IMR-90 (cell line): ENCODE data around the gene HLX. TPM values are rescaled to one million over a fixed set of nuclear protein-coding genes. Genes with fewer than 3 reads are reported as not detected.

Source experiments
- ATAC-seq: fragments of 200-7000 bp; cut with Tn5 transposase; 2 replicates; pipeline ENCODE4 v1.9.1; 2020; ENCODE audit warnings: low read depth, mild to moderate bottlenecking, moderate library complexity
- BruUV-seq: library from RNA; stranded (reverse); fragments of 400-500 nt; replicated peaks from 2 replicates; lab custom pipeline; 2021; lab: Mats Ljungman, UMichigan
- CTCF ChIA-PET: fragments of 300-600 bp; formaldehyde crosslinking; extraction: SDS; loops from one replicate; lab custom pipeline; 2021; ENCODE audit warnings: antibody characterized with exemption; lab: Yijun Ruan, JAX
- POLR2A ChIA-PET: fragments of 300-600 bp; sonication (Branson Sonifier 250); formaldehyde crosslinking; loops from one replicate; lab custom pipeline; 2022; ENCODE audit warnings: antibody characterized with exemption; ENCODE audit not compliant: unreplicated experiment; lab: Charles Lee
- DNase-seq: peaks from one replicate; pipeline ENCODE4 v3.0.0; 2013
- H2AFZ ChIP-seq: replicated peaks from 2 replicates; pipeline ENCODE3; 2013; ENCODE audit warnings: low read length, mild to moderate bottlenecking; ENCODE audit not compliant: poor library complexity
- H2AK5ac ChIP-seq: 2 replicates; pipeline ENCODE4 v1.6.1; 2013; ENCODE audit warnings: low read depth, low read length, inconsistent platforms
- H2AK9ac ChIP-seq: replicated peaks from 2 replicates; pipeline ENCODE3; 2013; ENCODE audit warnings: mild to moderate bottlenecking, low read depth, low read length, moderate library complexity; ENCODE audit not compliant: poor library complexity
- H2BK120ac ChIP-seq: 2 replicates; pipeline ENCODE4 v1.6.1; 2013; ENCODE audit warnings: low read depth, low read length, inconsistent platforms
- H2BK15ac ChIP-seq: 3 replicates; pipeline ENCODE4 v1.6.1; 2013; ENCODE audit warnings: low read depth, low read length, inconsistent platforms
- H2BK20ac ChIP-seq: 2 replicates; pipeline ENCODE4 v1.6.1; 2013; ENCODE audit warnings: low read depth, mild to moderate bottlenecking, inconsistent platforms, low read length, moderate library complexity
- H2BK5ac ChIP-seq: 2 replicates; pipeline ENCODE4 v1.6.1; 2013; ENCODE audit warnings: mild to moderate bottlenecking, low read depth, low read length, inconsistent platforms; ENCODE audit not compliant: poor library complexity, severe bottlenecking
- H3K14ac ChIP-seq: replicated peaks from 2 replicates; pipeline ENCODE4 v1.6.1; 2013; ENCODE audit warnings: low read depth, low read length, inconsistent platforms
- H3K18ac ChIP-seq: 2 replicates; pipeline ENCODE4 v1.6.1; 2013; ENCODE audit warnings: low read depth, low read length, control low read depth
- H3K23ac ChIP-seq: 2 replicates; pipeline ENCODE4 v1.6.1; 2013; ENCODE audit warnings: low read depth, low read length, inconsistent platforms
- H3K27ac ChIP-seq: 2 replicates; pipeline ENCODE4 v1.5.1; 2013; ENCODE audit warnings: mild to moderate bottlenecking, control low read depth, low read length; ENCODE audit not compliant: insufficient read depth
- H3K27me3 ChIP-seq: 2 replicates; pipeline ENCODE4 v1.6.1; 2013; ENCODE audit warnings: low read length; ENCODE audit not compliant: control insufficient read depth, insufficient read depth
- H3K36me3 ChIP-seq: 2 replicates; pipeline ENCODE4 v1.6.1; 2013; ENCODE audit warnings: low read length, mixed read lengths; ENCODE audit not compliant: control insufficient read depth, insufficient read depth
- H3K4ac ChIP-seq: 2 replicates; pipeline ENCODE4 v1.6.1; 2013; ENCODE audit warnings: low read depth, low read length, inconsistent platforms
- H3K4me1 ChIP-seq: 2 replicates; pipeline ENCODE4 v1.6.1; 2013; ENCODE audit warnings: low read length, mixed read lengths; ENCODE audit not compliant: control insufficient read depth, insufficient read depth
- H3K4me2 ChIP-seq: 2 replicates; pipeline ENCODE4 v1.6.1; 2013; ENCODE audit warnings: low read depth, mild to moderate bottlenecking, control low read depth, low read length, moderate library complexity
- H3K4me3 ChIP-seq: 2 replicates; pipeline ENCODE4 v1.5.1; 2013; ENCODE audit warnings: low read depth, mild to moderate bottlenecking, control low read depth, low read length, moderate library complexity; ENCODE audit not compliant: insufficient read depth
- H3K56ac ChIP-seq: 2 replicates; pipeline ENCODE4 v1.6.1; 2013; ENCODE audit warnings: low read length, inconsistent platforms; ENCODE audit not compliant: insufficient read depth; ENCODE audit errors: extremely low read depth
- H3K79me1 ChIP-seq, 2 experiments: 2 replicates each; pipeline ENCODE4 v1.6.1; 2013; ENCODE audit warnings: low read length in 2 of 2, inconsistent platforms in 1 of 2, low read depth in 1 of 2
- H3K9ac ChIP-seq: 2 replicates; pipeline ENCODE4 v1.6.1; 2013; ENCODE audit warnings: low read depth, low read length, control low read depth
- H3K9me1 ChIP-seq: 2 replicates; pipeline ENCODE4 v1.6.1; 2013; ENCODE audit warnings: low read length, inconsistent platforms; ENCODE audit not compliant: insufficient read depth
- H3K9me3 ChIP-seq: 2 replicates; pipeline ENCODE4 v1.6.1; 2013; ENCODE audit warnings: low read length; ENCODE audit not compliant: control insufficient read depth, insufficient read depth
- H4K20me1 ChIP-seq: 2 replicates; pipeline ENCODE4 v1.6.1; 2013; ENCODE audit warnings: low read length, inconsistent platforms; ENCODE audit not compliant: insufficient read depth
- H4K5ac ChIP-seq: 2 replicates; pipeline ENCODE4 v1.6.1; 2013; ENCODE audit warnings: mild to moderate bottlenecking, low read depth, low read length, control low read depth
- H4K8ac ChIP-seq, 2 experiments: 2 replicates each; pipeline ENCODE4 v1.6.1; 2013; ENCODE audit warnings: low read depth in 2 of 2, low read length in 2 of 2, control low read depth in 1 of 2, inconsistent platforms in 1 of 2
- H4K91ac ChIP-seq: 2 replicates; pipeline ENCODE4 v1.6.1; 2013; ENCODE audit warnings: low read depth, low read length, inconsistent platforms; ENCODE audit not compliant: insufficient read depth
- MAZ ChIP-seq: IDR thresholded peaks from 2 replicates; pipeline ENCODE4 v1.6.1; 2012; ENCODE audit warnings: low read depth, mild to moderate bottlenecking, low read length, improper control_type of control experiment, moderate library complexity, borderline replicate concordance
- POLR2A ChIP-seq: IDR thresholded peaks from 2 replicates; pipeline ENCODE4 v1.6.1; 2012; ENCODE audit warnings: mild to moderate bottlenecking, low read depth, low read length
- RAD21 ChIP-seq: IDR thresholded peaks from 2 replicates; pipeline ENCODE4 v1.6.1; 2012; ENCODE audit warnings: low read length, improper control_type of control experiment
- WGBS, 2 experiments: methylation state at CpG; one replicate each; pipeline versions ENCODE4 v1.1.5 to v1.1.7; 2013; ENCODE audit warnings: missing lambda C conversion rate in 2 of 2; ENCODE audit not compliant: insufficient read length in 1 of 2; ENCODE audit errors: extremely low coverage in 2 of 2; 5-methylcytosine and 5-hydroxymethylcytosine counted together
- dilution Hi-C: fragments of 300-500 bp; cut with HindIII; formaldehyde crosslinking; loops from one replicate; pipeline ENCODE4 v1.14.3; 2018; ENCODE audit warnings: low sequenced_read_pairs; ENCODE audit not compliant: unreplicated experiment
- in situ Hi-C: fragments of 300-500 bp; cut with MboI; formaldehyde crosslinking; loops from 3 replicates; pipeline ENCODE4 v1.14.3; 2019; ENCODE audit warnings: low sequenced_read_pairs, inconsistent platforms, mixed read lengths
- intact Hi-C: fragments of 100-400 bp; cut with micrococcal nuclease; formaldehyde crosslinking; loops from 2 replicates; pipeline ENCODE4 v1.10.0; 2022
- polyA plus RNA-seq, 3 experiments: library from polyadenylated mRNA; depleted of rRNA; stranded (reverse); fragments of >200 nt; gene quantifications; 2 replicates each; pipeline ENCODE4 v1.2.3, GENCODE V29; 2012; ENCODE audit warnings: low replicate concordance in 1 of 3
- total RNA-seq: library from RNA; depleted of rRNA; stranded (reverse); fragments of >200 nt; gene quantifications from 2 replicates; pipeline ENCODE4 v1.2.3, GENCODE V29; 2012
- TF ChIP-seq, protein P1 (sequence below): conservative IDR thresholded peaks from 2 replicates; pipeline ENCODE4 v1.5.1; 2012; ENCODE audit warnings: mild to moderate bottlenecking, low read depth, low read length, improper control_type of control experiment

HLX gene
- total and polyA plus RNA-seq, 2 of the 4 experiments (the other 2 are of a cell fraction) = 4.3 to 6.1 TPM

DNA sequence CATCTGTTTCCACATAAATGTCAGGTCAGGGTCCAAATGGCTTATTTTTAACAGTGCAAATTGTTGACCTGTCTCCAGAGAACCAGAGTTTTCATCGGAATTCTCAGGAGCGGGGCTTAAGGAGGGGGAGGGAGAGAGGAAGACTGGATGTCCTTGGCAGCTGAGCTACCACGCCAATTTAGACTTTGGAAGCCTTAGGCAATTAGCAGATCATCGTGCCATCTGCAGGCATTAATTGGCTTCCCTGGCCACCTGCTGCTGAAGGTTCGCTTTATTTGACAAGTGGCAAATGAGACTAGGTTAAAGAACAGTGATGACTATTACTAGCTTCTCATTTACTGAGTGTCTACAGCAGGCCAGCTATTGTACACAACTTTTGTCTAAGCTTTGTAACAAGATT lies 43.7 kb downstream of the HLX start:
- no peak overlapping the region for H2BK15ac ChIP-seq
- no peak overlapping the region for H3K9ac ChIP-seq
- no peak overlapping the region for H3K4me2 ChIP-seq
- ATAC-seq = no peak
- no peaks in the 10 kb centered on the region for H3K36me3 ChIP-seq
- H4K8ac ChIP-seq = no peak overlapping the region
- dilution Hi-C loops = no loop called here
- H3K18ac ChIP-seq = no peak overlapping the region
- CTCF ChIA-PET = no interaction called here
- 0 out of 2 replicates have a peak, but pooled peaks cover 1% of the 10 kb centered on the region for H3K4me1 ChIP-seq
- H3K9me3 ChIP-seq = no peaks in the 10 kb centered on the region
- H3K56ac ChIP-seq = no peak overlapping the region
- H4K20me1 ChIP-seq = no peaks in the 10 kb centered on the region
- H4K5ac ChIP-seq = no peak overlapping the region
- no peak overlapping the region for H4K91ac ChIP-seq
- no peak overlapping the region for H2BK120ac ChIP-seq
- POLR2A ChIA-PET = no interaction called here
- no TSS peak for BruUV-seq
- in situ Hi-C loops = no loop called here
- intact Hi-C loops = no loop called here
- no peak overlapping the region for H2BK5ac ChIP-seq
- no peak overlapping the region for H2AK9ac ChIP-seq
- no peak overlapping the region for H2AFZ ChIP-seq
- no peak overlapping the region for H2BK20ac ChIP-seq
- peaks cover 7% of the 10 kb centered on the region for H3K27me3 ChIP-seq
- no peak for DNase-seq
- no peak overlapping the region for H3K4me3 ChIP-seq
- H2AK5ac ChIP-seq = no peak overlapping the region
- TF ChIP-seq RAD21 (no peak), POLR2A (no peak), MAZ (no peak)
- TF ChIP-seq, protein P1, sequence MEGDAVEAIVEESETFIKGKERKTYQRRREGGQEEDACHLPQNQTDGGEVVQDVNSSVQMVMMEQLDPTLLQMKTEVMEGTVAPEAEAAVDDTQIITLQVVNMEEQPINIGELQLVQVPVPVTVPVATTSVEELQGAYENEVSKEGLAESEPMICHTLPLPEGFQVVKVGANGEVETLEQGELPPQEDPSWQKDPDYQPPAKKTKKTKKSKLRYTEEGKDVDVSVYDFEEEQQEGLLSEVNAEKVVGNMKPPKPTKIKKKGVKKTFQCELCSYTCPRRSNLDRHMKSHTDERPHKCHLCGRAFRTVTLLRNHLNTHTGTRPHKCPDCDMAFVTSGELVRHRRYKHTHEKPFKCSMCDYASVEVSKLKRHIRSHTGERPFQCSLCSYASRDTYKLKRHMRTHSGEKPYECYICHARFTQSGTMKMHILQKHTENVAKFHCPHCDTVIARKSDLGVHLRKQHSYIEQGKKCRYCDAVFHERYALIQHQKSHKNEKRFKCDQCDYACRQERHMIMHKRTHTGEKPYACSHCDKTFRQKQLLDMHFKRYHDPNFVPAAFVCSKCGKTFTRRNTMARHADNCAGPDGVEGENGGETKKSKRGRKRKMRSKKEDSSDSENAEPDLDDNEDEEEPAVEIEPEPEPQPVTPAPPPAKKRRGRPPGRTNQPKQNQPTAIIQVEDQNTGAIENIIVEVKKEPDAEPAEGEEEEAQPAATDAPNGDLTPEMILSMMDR = no peak
- H3K4ac ChIP-seq = no peak overlapping the region
- no peak overlapping the region for H3K14ac ChIP-seq
- H3K9me1 ChIP-seq = no peaks in the 10 kb centered on the region
- no peak overlapping the region for H3K27ac ChIP-seq
- no peaks in the 10 kb centered on the region for H3K79me1 ChIP-seq
- H3K23ac ChIP-seq = no peak overlapping the region
- WGBS, 2 experiments = 70% methylated on average over 2 of the region's 5 CpGs; no CpG with 5 or more reads in 1 of the 2 experiments
